MG63 (cell line): Measurements from ENCODE around the gene LMBRD2. TPM values are rescaled to one million over a fixed set of nuclear protein-coding genes. Genes with fewer than 3 reads are reported as not detected.
"Not testable (repeated sequence)": the region's sequence is repeated elsewhere in the genome, so short reads cannot be mapped to it uniquely, and the experiment has no call there.

Source experiments
- DNase-seq: peaks from one replicate; pipeline ENCODE4 v3.0.0-alpha.2; 2020
- H3K27me3 ChIP-seq: fragments of 250-450 bp; sonication (Bioruptor Pico); 2 replicates; pipeline ENCODE4 v1.5.1; 2020; ENCODE audit warnings: mild to moderate bottlenecking, moderate library complexity
- H3K36me3 ChIP-seq: fragments of 250-450 bp; sonication (Bioruptor Pico); 2 replicates; pipeline ENCODE4 v1.5.1; 2020; ENCODE audit warnings: mild to moderate bottlenecking, moderate library complexity
- H3K4me3 ChIP-seq: fragments of 250-450 bp; sonication (Bioruptor Pico); 2 replicates; pipeline ENCODE4 v1.5.1; 2020; ENCODE audit warnings: mild to moderate bottlenecking, moderate library complexity
- H3K9me3 ChIP-seq: fragments of 250-450 bp; sonication (Bioruptor Pico); 2 replicates; pipeline ENCODE4 v1.5.1; 2020; ENCODE audit warnings: mild to moderate bottlenecking, moderate library complexity
- total RNA-seq: library from RNA; depleted of rRNA; stranded (reverse); fragments of >200 nt; shearing (Covaris generic); gene quantifications from 2 replicates; pipeline ENCODE4 v1.2.3, GENCODE V29; 2014; ENCODE audit warnings: low replicate concordance; rRNA removed

LMBRD2 gene
- total RNA-seq, result 6.4 and 8.4 TPM in 2 replicates

GRCh38 chr5:36151434-36152323, at the start of gene LMBRD2, which contains the start of gene SKP2:
TSS of gene LMBRD2 (minus strand) at chr5:36151887. CDS start at chr5:36143349, 8,538 bp downstream.
TSS of gene SKP2 (plus strand) at chr5:36152111. CDS start at chr5:36152263, 152 bp downstream.
- Histone ChIP-seq H3K36me3 (peaks cover 41% of the 10 kb centered on the region), H3K4me3 (peak within 1 kb of the TSS; percentile 95), H3K27me3 (no peaks in the 10 kb centered on the region), H3K9me3 (no peaks in the 10 kb centered on the region)
- peak; percentile 99 for DNase-seq

DNA sequence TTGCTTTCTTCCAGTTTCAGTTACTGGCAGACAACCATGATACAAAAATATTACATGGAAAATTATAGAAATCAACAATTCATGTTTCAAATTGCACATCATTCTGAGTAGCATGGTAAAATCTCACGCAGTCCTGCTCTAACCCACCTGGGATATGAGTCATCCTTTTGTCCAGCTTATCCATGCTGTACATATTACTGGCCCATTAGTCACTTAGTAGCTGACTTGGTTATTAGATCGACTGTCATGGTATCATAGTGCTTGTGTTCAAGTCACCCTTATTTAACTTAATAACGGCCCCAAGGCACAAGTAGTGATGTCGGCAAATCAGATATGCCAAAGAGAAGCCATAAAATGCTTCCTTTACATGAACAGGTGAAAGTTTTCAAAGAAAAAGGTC, 48.8 kb upstream of the LMBRD2 start:
- peaks cover 51% of the 10 kb centered on the region for H3K36me3 ChIP-seq
- no peaks in the 10 kb centered on the region for H3K9me3 ChIP-seq
- H3K4me3 ChIP-seq, result no peak overlapping the region
- no peaks in the 10 kb centered on the region for H3K27me3 ChIP-seq
- DNase-seq, result no peak

DNA sequence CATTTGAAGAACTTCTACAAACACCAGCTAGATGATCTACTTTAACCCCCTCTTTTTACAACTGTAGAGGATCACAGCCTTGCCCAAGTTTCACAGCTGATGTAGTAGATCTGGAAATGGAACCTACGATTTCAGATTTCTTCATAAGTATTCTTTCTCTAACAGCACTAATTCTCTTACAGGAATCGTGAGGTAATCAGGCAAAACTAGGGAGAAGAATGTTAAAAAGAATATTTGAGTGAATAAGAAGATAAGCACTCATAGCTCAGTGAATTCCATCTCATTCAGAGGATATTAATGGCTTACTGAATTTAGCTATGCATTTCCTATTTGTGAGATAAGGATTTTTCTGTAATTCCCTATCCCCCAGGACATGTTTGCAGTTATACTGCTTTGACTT, 47.9 kb upstream of the LMBRD2 start:
- no peak for DNase-seq
- H3K27me3 ChIP-seq, result no peaks in the 10 kb centered on the region
- H3K36me3 ChIP-seq, result peaks cover 57% of the 10 kb centered on the region
- H3K4me3 ChIP-seq, result no peak overlapping the region
- H3K9me3 ChIP-seq, result no peaks in the 10 kb centered on the region

- H3K27me3 ChIP-seq, H3K9me3 ChIP-seq, H3K4me3 ChIP-seq, DNase-seq: not testable (repeated sequence)
- H3K36me3 ChIP-seq, result peaks cover 58% of the 10 kb centered on the region
These were observed 47.1 kb upstream of the LMBRD2 start for GRCh38 chr5:36198783-36199182.

- no peaks in the 10 kb centered on the region for H3K9me3 ChIP-seq
- H3K4me3 ChIP-seq, result no peak overlapping the region
- H3K36me3 ChIP-seq, result peaks cover 60% of the 10 kb centered on the region
- no peaks in the 10 kb centered on the region for H3K27me3 ChIP-seq
- no peak for DNase-seq
These were observed 46.6 kb upstream of the LMBRD2 start for GRCh38 chr5:36198281-36198680.

- no peak for DNase-seq
- Histone ChIP-seq H3K9me3 (no peaks in the 10 kb centered on the region), H3K4me3 (no peak overlapping the region), H3K27me3 (no peaks in the 10 kb centered on the region), H3K36me3 (peaks cover 70% of the 10 kb centered on the region)
These were observed 42.1 kb upstream of the LMBRD2 start for GRCh38 chr5:36193746-36194145.

DNA sequence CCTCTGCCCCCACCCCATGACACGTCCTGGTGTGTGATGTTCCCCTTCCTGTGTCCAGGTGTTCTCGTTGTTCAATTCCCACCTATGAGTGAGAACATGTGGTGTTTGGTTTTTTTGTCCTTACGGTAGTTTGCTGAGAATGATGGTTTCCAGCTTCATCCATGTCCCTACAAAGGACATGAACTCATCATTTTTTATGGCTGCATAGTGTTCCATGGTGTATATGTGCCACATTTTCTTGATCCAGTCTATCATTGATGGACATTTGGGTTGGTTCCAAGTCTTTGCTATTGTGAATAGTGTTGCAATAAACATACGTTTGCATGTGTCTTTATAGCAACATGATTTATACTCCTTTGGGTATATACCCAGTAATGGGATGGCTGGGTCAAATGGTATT, 32.7 kb upstream of the LMBRD2 start:
- not testable (repeated sequence) for H3K9me3 ChIP-seq, H3K27me3 ChIP-seq, H3K4me3 ChIP-seq, DNase-seq
- peaks cover 61% of the 10 kb centered on the region for H3K36me3 ChIP-seq

GRCh38 chr5:36181774-36182173, 30.1 kb upstream of the LMBRD2 start:
- peaks cover 71% of the 10 kb centered on the region for H3K36me3 ChIP-seq
- DNase-seq, result no peak
- H3K4me3 ChIP-seq, result no peak overlapping the region
- H3K27me3 ChIP-seq, result no peaks in the 10 kb centered on the region
- peaks cover 5% of the 10 kb centered on the region for H3K9me3 ChIP-seq

DNA sequence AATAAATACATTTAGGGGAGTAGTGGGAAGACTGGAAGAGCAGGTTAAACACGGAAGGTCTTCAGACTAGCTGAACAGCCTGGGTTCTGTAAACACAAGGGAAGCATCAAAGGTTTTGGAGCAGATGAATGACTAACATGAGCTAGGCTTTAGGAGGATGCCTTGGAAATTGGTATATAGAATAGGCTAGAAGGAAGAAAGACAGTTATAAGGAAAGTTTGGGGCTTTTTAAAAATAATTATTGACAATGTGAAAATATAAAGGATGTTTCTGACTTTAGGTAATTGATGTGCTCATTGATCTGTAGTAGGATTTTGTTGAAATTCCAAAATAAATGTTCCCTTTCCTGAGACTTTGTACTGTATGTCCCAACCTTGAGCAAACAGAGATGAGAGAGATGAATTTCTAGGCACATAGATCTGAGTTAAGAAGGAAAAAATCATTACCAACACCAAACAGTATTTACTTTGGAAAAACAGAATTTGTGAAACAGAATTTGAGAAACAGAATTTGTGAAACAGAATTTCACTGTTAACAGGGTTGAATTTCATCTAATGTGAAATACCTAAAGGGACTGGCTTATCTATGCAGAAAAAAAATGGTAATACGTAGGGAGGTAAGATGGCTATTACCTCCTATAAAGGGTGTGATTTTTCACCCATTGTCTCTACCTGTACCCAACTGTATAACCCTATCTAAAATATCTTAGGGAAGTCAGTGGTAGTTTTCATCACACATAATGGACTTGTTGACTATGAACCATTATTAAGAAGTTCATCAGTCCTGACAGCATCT, 29.1 kb upstream of the LMBRD2 start:
- H3K27me3 ChIP-seq, result no peaks in the 10 kb centered on the region
- peaks cover 66% of the 10 kb centered on the region for H3K36me3 ChIP-seq
- no peak overlapping the region for H3K4me3 ChIP-seq
- peaks cover 5% of the 10 kb centered on the region for H3K9me3 ChIP-seq
- no peak for DNase-seq

DNA sequence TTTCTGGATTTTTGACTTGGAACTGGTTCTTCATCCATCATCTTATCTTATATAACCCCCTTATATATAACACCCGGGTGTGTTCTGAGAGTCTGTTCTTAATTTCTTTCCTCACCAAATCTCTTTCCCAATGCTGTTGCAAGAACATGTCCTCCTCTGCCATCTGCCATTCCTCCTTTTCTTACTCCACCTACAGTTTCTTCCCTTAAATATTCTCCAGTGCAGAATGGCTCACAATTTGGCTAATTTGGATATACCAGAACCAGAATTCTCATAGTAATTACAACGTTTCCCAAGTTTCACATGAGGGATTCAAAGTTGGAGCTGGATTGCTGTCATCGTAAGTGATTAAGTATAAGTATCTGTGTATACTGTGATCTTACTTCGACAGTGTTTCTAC, 28.3 kb upstream of the LMBRD2 start:
- no peak overlapping the region for H3K4me3 ChIP-seq
- no peaks in the 10 kb centered on the region for H3K27me3 ChIP-seq
- no peaks in the 10 kb centered on the region for H3K9me3 ChIP-seq
- H3K36me3 ChIP-seq, result peaks cover 64% of the 10 kb centered on the region
- no peak for DNase-seq

DNA sequence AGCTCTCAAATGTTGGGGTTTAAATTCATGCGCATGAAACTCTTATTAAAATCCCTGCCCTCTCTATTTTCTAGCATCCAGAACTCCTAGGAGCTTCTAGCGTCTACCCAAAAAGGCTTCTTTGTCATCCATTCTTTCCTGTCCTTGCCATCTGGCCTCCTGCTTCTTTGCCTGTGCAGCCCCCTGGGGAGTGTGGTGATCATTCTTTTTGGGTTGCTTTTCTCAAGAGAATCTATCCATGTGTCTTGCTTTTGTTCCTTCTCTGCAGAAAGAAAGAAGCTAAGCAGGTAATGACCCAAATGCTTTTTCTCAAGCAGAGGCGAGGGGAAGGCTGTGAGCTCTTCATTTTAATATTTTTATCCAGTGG, 26.8 kb upstream of the LMBRD2 start:
- no peak overlapping the region for H3K4me3 ChIP-seq
- no peak for DNase-seq
- H3K27me3 ChIP-seq, result no peaks in the 10 kb centered on the region
- H3K9me3 ChIP-seq, result no peaks in the 10 kb centered on the region
- H3K36me3 ChIP-seq, result peaks cover 66% of the 10 kb centered on the region

- no peaks in the 10 kb centered on the region for H3K27me3 ChIP-seq
- no peaks in the 10 kb centered on the region for H3K9me3 ChIP-seq
- DNase-seq, result no peak
- H3K36me3 ChIP-seq, result peaks cover 68% of the 10 kb centered on the region
- no peak overlapping the region for H3K4me3 ChIP-seq
These were observed 26.2 kb upstream of the LMBRD2 start for GRCh38 chr5:36177715-36178523.

DNA sequence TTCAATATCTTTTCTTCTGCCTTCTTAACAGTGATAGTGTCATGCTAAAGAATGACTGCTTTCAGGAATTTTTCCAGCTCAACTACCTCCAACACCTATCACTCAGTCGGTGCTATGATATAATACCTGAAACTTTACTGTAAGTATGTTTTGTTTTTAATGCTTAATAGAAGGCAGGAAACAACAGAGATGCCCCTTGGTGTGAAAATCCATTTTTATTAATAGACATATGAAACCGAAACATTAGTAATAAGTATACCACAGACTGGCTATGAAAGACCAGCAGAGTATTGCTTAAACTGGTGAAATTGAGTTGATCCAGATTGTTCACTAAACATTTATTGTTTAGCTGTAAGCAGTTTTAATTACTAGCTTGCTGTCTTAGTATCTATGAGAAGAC, 25.5 kb upstream of the LMBRD2 start:
- no peak for DNase-seq
- H3K36me3 ChIP-seq, result peaks cover 69% of the 10 kb centered on the region
- H3K4me3 ChIP-seq, result no peak overlapping the region
- no peaks in the 10 kb centered on the region for H3K27me3 ChIP-seq
- H3K9me3 ChIP-seq, result no peaks in the 10 kb centered on the region

DNA sequence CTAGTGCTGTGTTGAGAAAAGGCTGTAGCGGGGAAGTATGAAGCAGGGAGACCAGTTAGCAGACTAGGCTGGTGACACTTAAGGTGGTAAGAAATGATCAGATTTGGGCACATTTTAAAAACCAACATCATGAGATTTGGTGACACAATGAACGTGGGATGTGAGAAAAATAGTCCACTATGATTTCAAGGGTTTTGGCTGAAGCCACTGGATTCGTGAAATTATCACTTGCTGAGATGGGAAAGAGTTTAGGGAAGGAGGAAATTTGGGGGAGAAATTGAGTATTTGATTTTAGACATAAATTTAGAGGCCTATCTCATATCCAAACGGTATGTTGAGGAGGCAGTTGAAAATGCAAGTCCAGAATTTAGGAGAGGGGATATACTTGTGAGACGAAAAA, 23.4 kb upstream of the LMBRD2 start:
- no peaks in the 10 kb centered on the region for H3K9me3 ChIP-seq
- no peak overlapping the region for H3K4me3 ChIP-seq
- no peak for DNase-seq
- H3K27me3 ChIP-seq, result no peaks in the 10 kb centered on the region
- peaks cover 72% of the 10 kb centered on the region for H3K36me3 ChIP-seq

GRCh38 chr5:36174119-36174518, 22.4 kb upstream of the LMBRD2 start:
- H3K4me3 ChIP-seq, result no peak overlapping the region
- peaks cover 77% of the 10 kb centered on the region for H3K36me3 ChIP-seq

DNA sequence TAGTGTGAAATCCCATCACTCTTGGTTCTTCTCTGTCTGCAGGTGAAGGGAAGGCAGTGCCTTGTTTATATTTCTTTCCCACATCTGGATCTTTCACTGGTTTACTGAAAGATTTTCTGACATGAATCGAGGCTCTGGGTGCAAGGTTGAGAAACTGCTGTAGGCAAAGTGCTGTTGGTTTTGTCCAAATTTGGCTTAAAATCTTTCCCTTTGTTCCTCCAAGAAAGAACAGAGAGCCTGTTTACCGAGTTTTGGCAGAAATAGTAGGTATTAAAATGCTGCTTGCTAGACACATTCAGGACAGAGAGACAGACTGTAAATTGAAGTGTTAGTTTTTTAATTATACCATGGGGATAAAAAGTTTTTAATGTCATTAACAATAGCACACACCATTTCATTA, 21.7 kb upstream of the LMBRD2 start:
- H3K4me3 ChIP-seq, result no peak overlapping the region
- H3K9me3 ChIP-seq, result no peaks in the 10 kb centered on the region
- no peak for DNase-seq
- H3K36me3 ChIP-seq, result peaks cover 77% of the 10 kb centered on the region
- H3K27me3 ChIP-seq, result no peaks in the 10 kb centered on the region

More at GRCh38 chr5:36174119-36174518, 22.4 kb upstream of the LMBRD2 start:
- no peak for DNase-seq
- no peaks in the 10 kb centered on the region for H3K27me3 ChIP-seq
- no peaks in the 10 kb centered on the region for H3K9me3 ChIP-seq

- Histone ChIP-seq H3K9me3 (no peaks in the 10 kb centered on the region), H3K36me3 (peaks cover 75% of the 10 kb centered on the region), H3K4me3 (no peak overlapping the region), H3K27me3 (no peaks in the 10 kb centered on the region)
- no peak for DNase-seq
These were observed 20.9 kb upstream of the LMBRD2 start for GRCh38 chr5:36172599-36172998.
